Hematopoietic multipotent progenitor cell (in vitro differentiated cells): ENCODE measurements around the gene ZNF398. TPM values are rescaled to one million over a fixed set of nuclear protein-coding genes. Genes with fewer than 3 reads are reported as not detected.

Source experiments
- DNase-seq, 3 donors: peaks; one replicate each; pipeline ENCODE4 v3.0.0-alpha.2; 2011 to 2015; ENCODE audit warnings: low read depth in 2 of 3, low spot score in 2 of 3
- total RNA-seq: library from RNA; depleted of rRNA; stranded (reverse); fragments of >200 nt; gene quantifications from one replicate; pipeline ENCODE4 v1.2.3, GENCODE V29; 2012

The ZNF398 gene
- total RNA-seq, 1 donor: 12.9 TPM

DNA sequence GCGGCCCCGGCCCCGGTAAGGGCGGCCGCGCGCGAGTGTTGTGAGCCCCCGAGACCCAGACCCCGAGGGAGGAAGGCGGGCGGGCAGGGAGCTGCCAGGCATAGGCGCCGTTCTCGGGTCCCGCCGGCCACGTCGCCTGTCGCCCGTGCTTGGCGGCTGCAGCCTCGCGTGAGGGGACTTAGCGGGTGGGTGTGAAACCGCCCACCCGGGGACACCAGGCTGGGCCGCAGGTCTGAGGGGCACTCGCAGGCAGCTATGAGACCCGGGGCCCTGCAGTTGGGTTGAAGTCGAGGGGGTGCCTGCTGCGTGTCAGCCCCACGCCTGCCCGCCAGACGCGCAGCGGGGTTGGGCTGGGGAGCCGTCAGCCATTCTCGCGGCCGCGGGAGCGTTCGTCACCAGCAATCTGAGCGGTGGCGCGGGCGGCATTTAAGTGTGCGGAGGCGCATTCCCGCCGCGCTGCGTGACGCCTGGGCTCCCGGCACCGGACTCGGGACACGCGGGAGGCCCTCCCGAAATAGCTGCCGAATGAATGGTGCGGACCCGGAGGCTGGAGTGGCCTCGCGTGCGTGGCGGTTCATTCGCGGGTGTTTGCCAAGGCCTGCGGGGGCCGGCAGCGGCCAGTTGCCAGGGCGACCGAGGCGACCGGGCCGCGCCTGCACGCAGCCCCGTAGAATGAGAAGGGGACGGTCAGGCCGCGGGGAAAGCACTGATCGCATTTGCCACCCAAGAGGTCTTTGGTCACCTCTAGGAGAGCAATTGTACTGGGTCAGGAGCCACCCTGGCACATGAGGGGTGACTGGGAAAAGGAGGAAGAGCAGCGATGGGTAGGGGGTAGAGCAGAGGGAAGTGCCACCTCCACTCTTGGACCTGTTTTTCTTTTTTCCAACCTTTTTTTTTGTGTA is 750 bp downstream of the ZNF398 start:
- DNase-seq: peak in 2 of 3 donors; percentile 52 to 57

DNA sequence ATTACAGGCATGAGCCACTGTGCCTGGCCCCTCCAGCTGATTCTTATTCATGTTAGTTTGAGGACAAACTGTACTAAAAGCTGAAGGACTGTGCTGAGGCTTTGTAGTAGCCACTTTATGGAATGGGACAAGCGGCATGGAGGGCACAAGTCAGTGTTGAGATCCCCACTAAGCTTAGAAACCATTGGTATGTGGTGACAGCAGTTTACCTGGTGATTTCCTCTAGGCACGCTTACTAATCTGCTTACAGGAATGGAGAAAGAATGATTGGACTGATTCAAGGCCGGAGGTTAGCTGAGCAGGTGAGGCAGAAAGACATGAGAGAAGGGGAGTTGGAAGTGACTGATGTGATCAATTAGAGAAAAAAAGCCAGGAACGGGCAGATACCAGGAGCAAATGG is 3.7 kb downstream of the ZNF398 start:
- no peak for DNase-seq

DNA sequence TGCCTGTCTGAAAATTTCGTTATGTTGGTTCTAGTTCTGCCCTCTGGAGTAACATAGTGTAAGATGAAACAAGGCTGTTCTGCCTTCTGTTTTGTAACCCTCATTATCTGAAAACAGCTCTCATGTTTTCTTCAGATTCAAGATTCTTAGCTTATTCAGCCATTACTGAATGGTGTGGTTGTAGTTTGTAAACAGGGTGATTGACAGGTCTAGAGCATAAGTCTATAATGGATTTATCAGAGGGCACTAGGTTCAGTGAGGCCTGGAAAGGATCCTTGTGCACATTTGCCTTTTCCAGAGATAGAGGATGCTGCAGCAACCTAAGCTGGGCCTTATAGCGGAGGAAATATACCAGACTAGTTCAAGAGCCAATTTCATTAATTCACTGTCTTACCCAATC is 6.1 kb downstream of the ZNF398 start:
- no peak for DNase-seq

DNA sequence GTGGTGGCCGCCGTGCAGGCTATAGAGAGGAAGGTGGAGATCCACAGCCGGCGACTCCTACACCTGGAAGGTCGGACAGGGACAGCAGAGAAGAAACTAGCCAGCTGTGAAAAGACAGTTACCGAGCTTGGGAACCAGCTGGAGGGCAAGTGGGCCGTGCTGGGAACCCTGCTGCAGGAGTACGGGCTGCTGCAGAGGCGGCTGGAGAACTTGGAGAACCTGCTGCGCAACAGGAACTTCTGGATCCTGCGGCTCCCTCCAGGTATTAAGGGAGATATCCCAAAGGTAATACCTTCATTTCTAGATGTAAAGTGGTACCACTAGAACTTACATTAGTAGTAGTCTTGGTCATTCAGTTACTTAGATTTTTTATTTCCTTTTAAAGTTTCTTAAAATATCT is 6.8 kb downstream of the ZNF398 start:
- DNase-seq: no peak

DNA sequence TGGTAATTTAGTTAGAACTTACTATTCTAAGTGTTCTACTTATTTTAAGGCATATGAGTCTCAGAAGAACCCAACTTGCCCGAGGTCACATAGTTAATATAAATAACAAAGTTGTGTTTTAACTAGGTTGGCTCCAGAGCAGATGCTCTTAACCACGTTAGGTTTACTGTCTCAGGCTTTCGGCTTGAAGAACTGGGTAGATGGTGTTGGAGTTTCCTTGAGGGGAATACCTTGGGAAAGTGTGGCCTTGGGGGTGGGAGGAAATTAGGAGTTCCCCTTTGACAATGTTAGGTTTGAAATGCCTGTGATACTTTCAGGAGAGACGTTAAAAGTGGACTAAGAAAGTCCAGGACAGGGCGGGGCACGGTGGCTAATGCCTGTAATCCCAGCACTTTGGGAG is 9.6 kb downstream of the ZNF398 start:
- no peak for DNase-seq

DNA sequence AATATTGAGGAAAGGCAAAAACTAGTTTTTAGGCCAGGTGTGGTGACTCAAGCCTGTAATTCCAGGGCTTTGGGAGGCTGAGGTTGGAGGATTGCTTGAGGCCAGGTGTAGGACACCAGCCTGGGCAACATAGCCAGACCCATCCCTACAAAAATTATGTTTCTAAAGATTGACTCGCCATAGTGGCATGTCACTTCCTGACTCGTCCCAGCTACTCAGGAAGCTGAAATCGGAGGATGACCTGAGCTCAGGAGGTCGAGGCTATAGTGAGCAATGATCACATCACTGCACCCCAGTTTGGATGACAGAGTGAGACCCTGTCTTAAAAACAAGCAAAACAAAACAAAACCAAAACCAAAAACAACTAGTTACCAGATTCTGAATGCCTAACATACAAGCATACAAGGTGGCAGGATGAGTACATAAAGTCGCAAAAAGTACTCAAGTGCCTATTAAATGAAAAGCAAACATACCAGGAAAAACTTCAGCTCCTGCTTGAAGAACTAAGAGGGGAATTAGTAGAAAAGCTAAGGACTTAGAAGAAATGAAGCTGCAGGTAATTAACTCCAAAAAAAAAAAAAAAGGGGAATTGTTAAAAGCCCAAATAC is 14.1 kb downstream of the ZNF398 start:
- no peak for DNase-seq

DNA sequence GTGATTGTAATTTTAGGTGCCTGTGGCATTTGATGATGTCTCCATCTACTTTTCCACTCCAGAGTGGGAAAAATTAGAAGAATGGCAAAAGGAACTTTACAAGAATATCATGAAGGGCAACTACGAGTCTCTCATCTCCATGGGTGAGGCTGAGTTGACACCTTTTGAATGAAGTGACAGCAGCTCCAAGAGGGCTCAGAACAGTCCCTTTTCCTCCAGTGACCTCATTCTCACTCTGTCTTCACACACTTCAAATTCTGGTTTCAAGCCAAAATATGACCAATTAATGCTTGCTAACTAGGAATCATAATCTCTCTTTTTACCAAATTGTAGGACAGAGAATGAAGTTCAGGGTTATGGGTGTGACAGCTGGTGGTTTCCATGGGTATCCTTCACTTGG is 18.9 kb downstream of the ZNF398 start:
- no peak for DNase-seq

DNA sequence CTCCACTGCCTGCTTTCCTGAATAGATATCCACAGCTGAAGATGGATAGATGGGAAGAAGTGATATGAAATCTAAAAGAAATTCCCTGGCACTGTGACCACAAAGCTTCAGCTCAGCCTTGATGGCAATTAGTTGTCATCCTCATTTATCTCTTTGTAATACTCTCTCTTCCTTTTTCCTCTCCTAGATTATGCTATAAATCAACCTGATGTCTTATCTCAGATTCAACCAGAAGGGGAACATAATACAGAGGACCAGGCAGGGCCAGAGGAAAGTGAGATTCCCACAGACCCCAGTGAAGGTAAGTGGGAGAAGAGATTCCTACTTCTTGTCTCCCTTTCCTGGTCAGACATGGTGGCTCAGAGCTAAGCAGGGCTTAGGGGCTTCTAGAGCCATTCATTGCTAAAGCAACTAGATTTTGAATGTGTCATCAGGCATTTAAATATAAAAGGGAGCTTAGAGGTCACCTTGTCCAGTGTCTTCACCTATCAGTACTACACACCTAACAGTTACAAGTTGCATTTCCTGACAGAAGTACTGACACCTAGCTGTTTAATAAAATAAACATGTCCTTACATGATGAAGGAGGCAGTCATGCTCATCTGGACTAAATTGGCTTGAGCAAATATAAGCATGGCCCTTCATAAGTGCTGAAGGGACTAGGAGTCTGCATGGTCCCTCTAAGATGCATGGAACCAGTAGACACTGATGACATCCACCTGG is 19.5 kb downstream of the ZNF398 start:
- no peak for DNase-seq

DNA sequence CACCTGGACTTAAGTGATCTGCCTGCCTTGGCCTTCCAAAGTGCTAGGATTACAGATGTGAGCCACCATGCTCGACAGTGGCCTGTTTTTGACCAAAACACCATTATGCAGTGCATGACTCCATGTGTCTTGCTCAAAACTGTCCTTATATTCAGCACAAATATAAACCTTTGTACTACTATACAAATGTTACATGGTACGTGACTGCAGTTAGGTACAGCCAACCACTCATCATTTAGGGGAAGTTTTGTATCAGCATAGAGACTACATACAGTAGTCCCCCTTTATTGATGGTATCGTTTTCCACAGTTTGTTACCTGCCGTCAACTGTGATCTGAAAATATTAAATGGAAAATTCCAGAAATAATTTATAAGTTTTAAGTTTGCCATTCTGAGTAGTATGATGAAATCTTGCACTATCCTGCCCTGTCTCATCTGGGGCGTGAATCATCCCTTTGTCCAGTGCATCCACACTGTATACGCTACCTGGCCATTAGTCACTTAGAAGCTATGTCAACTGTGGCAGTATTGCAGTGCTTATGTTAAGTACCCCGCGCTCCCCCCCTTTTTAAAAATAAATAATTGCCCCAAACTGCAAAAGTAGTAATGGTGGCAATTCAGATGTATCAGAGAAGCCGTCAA is 24.8 kb downstream of the ZNF398 start:
- no peak for DNase-seq

DNA sequence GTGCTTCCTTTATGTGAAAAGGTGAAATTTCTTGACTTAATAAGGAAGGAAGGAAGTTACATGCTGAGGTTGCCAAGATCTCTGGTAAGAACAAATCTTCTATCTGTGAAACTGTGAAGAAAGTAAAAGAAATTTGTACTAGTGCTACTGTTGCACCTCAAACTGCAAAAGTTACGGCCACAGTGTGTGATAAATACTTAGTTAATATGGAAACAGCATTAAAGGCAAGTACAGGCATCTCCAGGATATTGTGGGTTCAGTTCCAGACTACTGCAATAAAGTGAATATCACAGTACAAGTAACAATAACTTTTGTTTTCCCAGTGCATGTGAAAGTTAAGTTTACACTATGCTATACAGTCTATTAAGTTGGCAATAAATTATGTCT is 25.3 kb downstream of the ZNF398 start:
- no peak for DNase-seq

DNA sequence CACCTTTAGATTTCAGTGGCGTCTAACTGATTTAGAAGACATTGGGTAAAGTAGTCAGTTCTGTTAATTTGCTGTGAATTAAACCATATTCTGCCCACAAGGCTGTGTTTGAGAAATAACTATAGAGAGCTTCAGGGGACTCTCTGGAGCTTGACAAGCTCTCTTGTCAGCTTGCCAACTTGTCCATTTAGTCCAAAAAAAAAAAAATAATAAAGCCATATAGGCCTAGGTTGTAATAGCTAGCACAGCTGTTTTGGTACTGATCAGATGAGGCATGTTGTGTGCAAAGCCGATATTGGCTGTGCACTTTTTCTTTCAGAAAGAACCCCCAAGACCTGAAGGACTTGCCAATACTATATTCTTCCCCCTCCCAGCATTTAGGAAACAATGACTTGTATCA is 27.9 kb downstream of the ZNF398 start:
- DNase-seq: no peak

DNA sequence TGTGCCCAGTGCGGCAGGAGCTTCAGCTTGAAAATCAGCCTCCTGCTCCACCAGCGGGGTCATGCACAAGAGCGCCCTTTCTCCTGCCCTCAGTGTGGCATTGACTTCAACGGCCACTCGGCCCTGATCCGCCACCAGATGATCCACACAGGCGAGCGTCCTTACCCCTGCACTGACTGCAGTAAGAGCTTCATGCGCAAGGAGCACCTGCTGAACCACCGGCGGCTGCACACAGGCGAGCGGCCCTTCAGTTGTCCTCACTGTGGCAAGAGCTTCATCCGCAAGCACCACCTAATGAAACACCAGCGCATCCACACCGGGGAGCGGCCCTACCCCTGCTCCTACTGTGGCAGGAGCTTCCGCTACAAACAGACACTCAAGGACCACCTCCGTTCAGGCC is 32.0 kb downstream of the ZNF398 start:
- DNase-seq: no peak

DNA sequence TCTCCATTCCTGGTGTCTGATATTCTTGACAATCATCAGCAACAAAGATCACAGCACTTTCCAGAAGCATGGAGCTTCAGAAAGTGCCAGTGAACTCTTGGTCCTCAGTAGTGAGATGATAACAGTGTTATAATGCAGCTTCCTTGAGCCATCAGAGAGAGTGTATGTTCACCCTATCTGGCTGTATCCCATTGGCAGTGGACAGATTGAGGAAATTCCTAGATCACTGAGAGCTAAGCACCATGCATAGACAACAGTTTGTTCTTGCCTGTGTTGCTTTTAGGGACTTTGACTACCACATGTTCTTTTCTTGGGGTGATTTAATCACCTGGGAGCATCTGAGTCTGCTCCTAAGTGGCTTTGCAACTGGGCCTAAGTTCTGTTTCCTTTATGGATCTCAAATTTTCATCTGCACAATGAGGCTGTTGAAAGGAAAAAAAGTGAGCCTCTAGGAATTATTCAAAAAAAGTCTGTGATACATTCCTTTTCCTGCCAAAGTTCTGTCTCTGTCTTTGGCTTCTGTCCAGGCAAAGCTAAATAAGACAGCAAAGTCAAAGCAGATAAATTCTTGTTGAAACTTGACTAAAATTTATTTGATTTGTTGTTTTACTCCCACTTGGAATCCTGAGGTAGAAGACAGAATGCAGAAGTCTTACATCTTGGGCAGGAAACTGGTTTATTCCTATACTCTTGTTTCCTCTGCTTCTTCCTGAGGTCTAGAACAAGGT is 33.6 kb downstream of the ZNF398 start:
- no peak for DNase-seq

DNA sequence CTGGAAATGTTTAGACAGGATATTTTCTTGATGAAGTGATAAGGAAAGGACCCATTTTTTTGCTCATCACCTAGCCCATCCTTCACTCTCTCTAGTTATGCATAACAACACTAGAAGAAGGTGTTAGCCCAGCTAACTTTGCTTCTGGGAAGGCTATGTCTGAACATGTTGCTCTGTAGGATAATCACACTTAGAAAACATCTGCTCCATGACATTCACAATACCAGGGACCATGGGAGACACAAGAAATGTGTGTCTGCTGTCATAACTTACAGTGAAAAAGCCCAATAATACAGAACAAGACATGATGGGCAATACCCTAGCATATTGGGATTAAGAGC is 34.2 kb downstream of the ZNF398 start:
- DNase-seq: no peak

DNA sequence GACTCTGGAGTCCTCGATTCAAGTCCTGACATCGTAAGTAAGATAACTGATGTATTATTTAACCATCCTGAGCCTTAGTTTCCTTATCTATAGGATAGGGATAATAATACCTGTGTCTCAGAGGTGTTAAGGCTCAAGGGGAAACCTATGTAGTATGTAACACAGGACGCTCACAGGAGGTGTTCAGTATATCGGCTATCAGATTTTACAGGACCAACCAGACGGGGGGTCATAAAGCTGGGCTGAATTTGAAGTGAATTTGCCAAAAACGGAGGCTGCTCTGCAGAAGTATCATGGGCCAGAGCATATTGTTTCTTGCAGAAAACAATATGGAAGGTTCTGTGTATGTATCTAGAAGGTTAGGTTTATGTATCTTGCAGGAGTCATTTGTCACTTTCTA is 37.0 kb downstream of the ZNF398 start:
- DNase-seq: no peak

DNA sequence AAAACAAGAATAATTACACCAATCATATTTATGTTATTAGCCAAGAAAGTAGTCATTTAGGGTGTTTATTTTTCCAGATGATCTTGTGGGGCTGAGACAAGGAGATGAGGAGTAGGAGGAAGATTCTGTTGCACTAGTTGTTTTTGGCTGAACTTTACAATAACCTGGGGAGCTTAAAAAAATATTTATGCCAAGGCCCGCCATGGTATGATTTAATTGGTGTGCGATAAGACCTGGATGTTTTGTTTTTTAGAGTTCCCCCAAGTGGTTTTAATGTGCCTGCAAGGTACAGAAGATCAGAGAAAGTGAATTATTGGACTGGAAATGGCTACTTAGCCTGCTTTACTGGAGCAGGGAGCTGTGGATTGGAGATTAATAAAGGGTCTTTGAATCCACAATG is 41.0 kb downstream of the ZNF398 start:
- DNase-seq: no peak

DNA sequence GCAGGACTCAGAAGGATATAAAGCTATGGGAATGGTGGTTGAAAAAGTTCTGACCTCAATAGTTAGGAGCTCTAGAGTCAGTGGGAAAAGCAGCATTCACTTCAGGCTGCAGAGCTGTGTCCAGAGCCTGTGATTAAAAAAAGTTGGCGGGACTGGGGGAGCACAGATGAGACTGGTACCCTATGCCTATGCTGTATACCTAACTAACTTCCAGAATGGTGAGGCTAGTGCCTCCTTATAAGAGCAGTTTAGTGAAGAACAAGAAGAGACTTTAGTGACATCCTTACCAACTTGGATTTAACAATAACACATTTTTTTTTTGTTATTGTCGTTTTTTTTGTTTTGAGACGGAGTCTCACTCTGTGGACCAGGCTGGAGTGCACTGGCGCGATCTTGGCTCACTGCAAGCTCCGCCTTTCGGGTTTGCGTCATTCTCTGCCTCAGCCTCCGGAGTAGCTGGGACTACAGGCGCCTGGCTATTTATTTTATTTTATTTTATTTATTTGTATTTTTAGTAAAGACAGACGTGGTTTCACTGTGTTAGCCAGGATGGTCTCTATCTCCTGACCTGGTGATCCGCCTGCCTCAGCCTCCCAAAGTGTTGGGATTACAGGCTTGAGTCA is 41.5 kb downstream of the ZNF398 start:
- DNase-seq: no peak

DNA sequence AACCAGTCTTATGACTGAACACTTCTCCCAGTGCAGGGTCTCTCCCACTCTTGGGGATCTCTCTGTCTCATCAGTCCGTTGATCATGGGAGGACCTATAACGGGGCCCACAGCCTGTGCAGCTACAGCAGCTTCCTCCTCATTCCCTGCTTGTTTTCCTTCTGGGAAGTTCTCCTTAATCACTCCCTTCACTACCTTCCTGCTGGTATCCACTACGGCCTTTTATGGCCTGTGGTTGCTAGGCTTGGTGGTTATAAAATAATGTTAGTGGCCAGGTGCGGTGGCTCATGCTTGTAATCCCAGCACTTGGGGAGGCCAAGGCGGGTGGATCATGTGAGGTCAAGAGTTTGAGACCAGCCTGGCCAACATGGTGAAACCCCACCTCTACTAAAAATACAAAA is 44.6 kb downstream of the ZNF398 start:
- no peak for DNase-seq

DNA sequence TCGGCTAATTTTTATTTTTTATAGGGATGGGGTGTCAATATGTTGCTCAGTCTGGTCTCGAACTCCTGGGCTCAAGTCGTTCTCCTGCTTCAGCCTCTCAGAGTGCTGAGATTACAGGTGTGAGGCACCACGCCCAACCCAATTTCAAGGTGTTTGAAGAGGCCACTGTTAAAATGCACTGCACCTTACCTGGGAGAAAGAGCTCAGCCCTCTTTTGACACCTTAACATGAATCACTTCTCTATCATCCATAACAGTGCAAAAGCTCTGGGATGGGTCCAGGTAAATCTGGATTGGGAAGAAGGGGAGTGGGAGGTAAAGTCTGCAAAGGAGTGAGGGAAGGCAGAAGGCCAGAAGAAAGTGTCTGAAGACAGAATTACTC is 47.5 kb downstream of the ZNF398 start:
- no peak for DNase-seq
